Sigmoid colon (tissue), 7 donors: ENCODE results near the gene PBLD. TPM values are rescaled to one million over a fixed set of nuclear protein-coding genes. Genes with fewer than 3 reads are reported as not detected.
"Not testable (repeated sequence)": the region's sequence is repeated elsewhere in the genome, so short reads cannot be mapped to it uniquely, and the experiment has no call there.

Experiments
- DNase-seq: peaks from one replicate; pipeline ENCODE4 v3.0.0-alpha.2; 2019
- H3K27ac ChIP-seq, 4 donors: fragments of 200-600 bp; sonication (generic); one replicate each; pipeline ENCODE4 v1.5.1; 2016 to 2019; ENCODE audit warnings: mild to moderate bottlenecking in 1 of 4
- H3K27me3 ChIP-seq, 3 donors: fragments of 200-600 bp; sonication (generic); one replicate each; pipeline ENCODE4 v1.5.1; 2019; ENCODE audit warnings: mild to moderate bottlenecking in 1 of 3
- H3K36me3 ChIP-seq, 4 donors: fragments of 200-600 bp; sonication (generic); one replicate each; pipeline ENCODE4 v1.5.1; 2016 to 2019
- H3K4me1 ChIP-seq, 4 donors: fragments of 200-600 bp; sonication (generic); one replicate each; pipeline ENCODE4 v1.5.1; 2017 to 2019
- H3K4me3 ChIP-seq, 4 donors: fragments of 200-600 bp; sonication (generic); one replicate each; pipeline ENCODE4 v1.5.1; 2017 to 2019; ENCODE audit warnings: mild to moderate bottlenecking in 2 of 4, moderate library complexity in 1 of 4
- H3K9me3 ChIP-seq, 4 donors: fragments of 200-600 bp in 3 of 4; sonication (generic) in 3 of 4; one replicate each; pipeline versions ENCODE4 v1.5.1 to v1.6.1; 2013 to 2019
- EP300 ChIP-seq, 4 donors: sonication (generic); formaldehyde crosslinking; IDR thresholded peaks; one replicate each; pipeline ENCODE4 v1.6.1; 2017; ENCODE audit warnings: antibody characterized with exemption in 4 of 4
- POLR2A ChIP-seq, 2 donors: fragments of 450-650 bp; IDR thresholded peaks; one replicate each; pipeline ENCODE4 v1.6.1; 2016; ENCODE audit warnings: antibody characterized with exemption in 2 of 2, mild to moderate bottlenecking in 2 of 2, moderate library complexity in 2 of 2
- POLR2AphosphoS5 ChIP-seq, 4 donors: sonication (generic); formaldehyde crosslinking; IDR thresholded peaks; one replicate each; pipeline ENCODE4 v1.6.1; 2017; ENCODE audit warnings: antibody characterized with exemption in 4 of 4
- WGBS, 2 donors: extraction: QIAGEN DNeasy Blood & Tissue Kit; methylation state at CpG; one replicate each; pipeline ENCODE4 v1.1.7; 2013; 5-methylcytosine and 5-hydroxymethylcytosine counted together
- intact Hi-C: fragments of 100-400 bp; cut with DNase I; formaldehyde crosslinking; loops from one replicate; pipeline ENCODE4 v1.15.1; 2023
- polyA plus RNA-seq, 3 donors: library from polyadenylated mRNA; stranded (reverse); fragments of 200-250 nt; gene quantifications; one replicate each; pipeline ENCODE4 v1.2.3, GENCODE V29; 2013
- total RNA-seq, 4 donors: library from RNA; depleted of rRNA; stranded (reverse); fragments of >200 nt; gene quantifications; one replicate each; pipeline ENCODE4 v1.1.0, GENCODE V29; 2016
- TF ChIP-seq, protein P1 (sequence below), 4 experiments: fragments of 450-650 bp in 3 of 4; fragments of 200-600 bp in 1 of 4; IDR thresholded peaks; one replicate each; pipeline ENCODE4 v1.5.1; 2016 to 2019; ENCODE audit warnings: antibody characterized with exemption in 4 of 4, mild to moderate bottlenecking in 3 of 4, moderate library complexity in 2 of 4
- donor health status: healthy with polysubstance abuse.
- donor health status: Bipolar disorder and iron deficiency.
- donor health status: healthy.

The PBLD gene
- total and polyA plus RNA-seq, 7 donors: 4.6 to 83.7 (median 10.7) TPM

DNA sequence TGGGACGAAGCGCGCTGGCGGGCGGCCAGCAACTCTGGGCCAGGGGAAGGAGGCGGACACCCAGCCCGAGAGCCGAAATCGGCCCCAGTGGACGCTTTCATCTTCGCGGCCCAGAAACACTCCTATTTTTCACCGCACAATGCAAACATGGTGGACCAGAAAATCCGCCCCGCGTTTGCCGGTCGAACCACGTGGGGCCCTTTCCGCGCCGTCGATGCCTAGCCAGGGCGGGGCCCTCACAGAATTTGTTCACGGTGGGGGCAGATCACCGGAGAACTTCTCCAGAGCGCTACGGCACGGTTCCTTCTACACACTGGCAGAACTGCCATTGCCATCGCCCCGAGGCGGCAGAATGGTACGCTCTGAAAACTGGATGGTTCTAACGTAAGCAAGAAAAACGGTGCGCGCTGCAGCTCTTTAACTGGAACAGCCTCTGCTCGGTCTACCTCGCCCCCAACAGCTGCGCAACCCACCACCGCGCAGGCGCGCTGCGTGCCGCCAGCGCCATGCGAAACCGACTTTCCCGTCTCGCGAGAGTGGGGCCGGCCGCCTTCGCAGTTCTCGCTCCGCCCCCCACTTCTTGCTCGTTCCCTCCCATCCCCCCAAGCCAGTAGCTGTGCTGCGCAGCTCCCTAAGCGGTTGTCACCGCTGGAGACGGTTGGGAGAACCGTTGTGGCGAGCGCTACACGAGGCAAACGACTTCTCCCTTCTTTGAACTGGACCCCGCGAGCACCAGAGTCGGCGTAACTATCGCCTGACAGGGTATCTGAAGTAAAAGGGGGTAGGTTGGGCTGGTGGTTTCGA, 1.1 kb downstream of the PBLD start, which contains the start of gene HNRNPH3:
Gene HNRNPH3, plus strand, starts transcription at position 610 of the 804 bp plus-strand sequence. CDS start 5,158 bp downstream, outside the sequence.
- WGBS, 2 donors: 0% methylated on average over 73 of the region's 73 CpGs
- intact Hi-C loops: loop anchor here (1.0 to 10.0 kb wide), 6 partner anchors 73 to 481 kb away; partner anchors contain the start of genes HERC4 and RUFY2
- Histone ChIP-seq H3K27me3 (no peaks in the 10 kb centered on the region), H3K4me1 (peaks cover 0 to 53% (median 47%) of the 10 kb centered on the region in 4 donors), H3K27ac (peak within 1 kb of the TSS; percentile 91 to 100 (median 98)), H3K4me3 (peak within 1 kb of the TSS; percentile 72 to 98 (median 87)), H3K36me3 (no peaks in the 10 kb centered on the region), H3K9me3 (no peaks in the 10 kb centered on the region)
- peak; percentile 99 for DNase-seq
- TF ChIP-seq POLR2AphosphoS5 (IDR thresholded peaks at IDR 0.05): peak; percentile 100
- TF ChIP-seq, protein P1, sequence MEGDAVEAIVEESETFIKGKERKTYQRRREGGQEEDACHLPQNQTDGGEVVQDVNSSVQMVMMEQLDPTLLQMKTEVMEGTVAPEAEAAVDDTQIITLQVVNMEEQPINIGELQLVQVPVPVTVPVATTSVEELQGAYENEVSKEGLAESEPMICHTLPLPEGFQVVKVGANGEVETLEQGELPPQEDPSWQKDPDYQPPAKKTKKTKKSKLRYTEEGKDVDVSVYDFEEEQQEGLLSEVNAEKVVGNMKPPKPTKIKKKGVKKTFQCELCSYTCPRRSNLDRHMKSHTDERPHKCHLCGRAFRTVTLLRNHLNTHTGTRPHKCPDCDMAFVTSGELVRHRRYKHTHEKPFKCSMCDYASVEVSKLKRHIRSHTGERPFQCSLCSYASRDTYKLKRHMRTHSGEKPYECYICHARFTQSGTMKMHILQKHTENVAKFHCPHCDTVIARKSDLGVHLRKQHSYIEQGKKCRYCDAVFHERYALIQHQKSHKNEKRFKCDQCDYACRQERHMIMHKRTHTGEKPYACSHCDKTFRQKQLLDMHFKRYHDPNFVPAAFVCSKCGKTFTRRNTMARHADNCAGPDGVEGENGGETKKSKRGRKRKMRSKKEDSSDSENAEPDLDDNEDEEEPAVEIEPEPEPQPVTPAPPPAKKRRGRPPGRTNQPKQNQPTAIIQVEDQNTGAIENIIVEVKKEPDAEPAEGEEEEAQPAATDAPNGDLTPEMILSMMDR (IDR thresholded peaks at IDR 0.05): no peak
- TF ChIP-seq POLR2A (IDR thresholded peaks at IDR 0.05): peak; percentile 99
- TF ChIP-seq EP300 (IDR thresholded peaks at IDR 0.05): peak in 1 of 4 donors; percentile 25

GRCh38 chr10:68330852-68331454, 1.8 kb downstream of the PBLD start:
- WGBS, 2 donors: 31 to 34% methylated on average over 29 of the region's 29 CpGs
- no peaks in the 10 kb centered on the region for H3K36me3 ChIP-seq
- H3K27ac ChIP-seq: peak overlapping the region; percentile 91 to 100 (median 98)
- no peaks in the 10 kb centered on the region for H3K9me3 ChIP-seq
- peaks cover 0 to 46% (median 40%) of the 10 kb centered on the region in 4 donors for H3K4me1 ChIP-seq
- no peak for TF ChIP-seq POLR2AphosphoS5 (IDR thresholded peaks at IDR 0.05)
- TF ChIP-seq POLR2A (IDR thresholded peaks at IDR 0.05): no peak
- TF ChIP-seq EP300 (IDR thresholded peaks at IDR 0.05): no peak
- TF ChIP-seq, protein P1 (IDR thresholded peaks at IDR 0.05): no peak
- H3K4me3 ChIP-seq: peak overlapping the region; percentile 72 to 98 (median 87)
- no peaks in the 10 kb centered on the region for H3K27me3 ChIP-seq
- intact Hi-C loops: loop anchor here (5.0 to 10.0 kb wide), 2 partner anchors 74 to 119 kb away; partner anchors contain the start of gene RUFY2
- DNase-seq: peak; percentile 77

DNA sequence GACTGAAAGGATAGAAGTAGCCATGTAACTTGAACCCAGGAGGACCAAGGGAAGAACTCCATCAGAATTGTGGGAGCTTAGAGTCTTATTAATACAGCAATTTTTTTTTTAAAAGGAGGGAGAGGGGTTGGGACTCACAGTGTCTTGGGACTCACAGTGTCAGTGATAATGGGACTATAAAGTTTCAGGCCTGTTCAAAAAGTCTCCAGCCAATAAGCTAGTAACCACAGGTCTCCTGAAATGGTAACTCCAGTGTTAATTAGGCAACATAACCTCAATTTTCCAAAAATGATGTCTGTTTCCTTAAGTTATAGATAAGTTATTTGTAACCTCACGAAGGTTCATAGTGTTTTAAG, 3.2 kb downstream of the PBLD start:
- intact Hi-C loops: no loop called here
- peak overlapping the region; percentile 59 to 100 (median 98) for H3K27ac ChIP-seq

DNA sequence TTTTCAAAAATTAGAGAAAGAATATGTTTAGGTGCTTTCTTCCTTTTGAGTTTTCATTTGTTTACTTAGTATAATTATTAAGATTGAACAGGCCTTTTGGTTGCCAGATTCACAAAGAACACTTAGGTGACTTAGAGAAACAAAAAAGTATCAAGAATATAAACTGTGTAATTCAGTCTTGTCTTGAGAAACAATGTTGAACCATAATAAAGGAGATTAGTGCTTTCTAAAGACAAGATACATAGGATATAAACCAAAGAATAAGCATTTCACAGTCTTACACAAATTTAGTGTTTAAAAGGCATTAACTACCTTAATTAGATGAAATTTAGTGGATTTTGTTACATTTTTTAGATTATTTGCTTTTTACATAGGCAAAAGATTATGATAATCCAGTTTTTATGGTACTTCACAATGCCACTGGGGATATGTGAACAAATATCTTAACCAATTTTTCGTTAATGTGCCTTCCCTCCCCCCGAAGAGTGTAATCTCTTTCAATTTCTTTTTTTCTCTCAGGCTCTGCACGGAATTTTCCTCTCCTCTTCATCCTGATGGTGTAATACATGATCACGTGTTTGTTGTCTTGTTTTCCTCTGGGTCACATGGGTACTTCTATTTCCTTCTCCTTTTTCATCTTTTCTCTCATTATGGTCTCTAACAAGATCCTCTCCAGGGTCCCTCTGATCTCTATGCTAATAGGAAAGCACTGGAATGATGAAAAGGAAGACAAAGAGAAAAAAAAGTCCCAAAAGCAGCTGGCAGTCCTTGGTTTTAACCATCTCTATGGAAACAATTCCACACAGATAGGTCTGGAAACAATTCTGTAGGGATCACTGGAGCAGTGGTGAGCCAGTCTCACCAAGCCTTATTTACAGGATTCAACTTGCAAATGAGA, 4.6 kb downstream of the PBLD start:
- WGBS, 2 donors: 7 to 11% methylated on average over 4 of the region's 4 CpGs
- intact Hi-C loops: no loop called here
- Histone ChIP-seq H3K27me3 (no peaks in the 10 kb centered on the region), H3K36me3 (no peaks in the 10 kb centered on the region), H3K9me3 (no peaks in the 10 kb centered on the region), H3K4me1 (peaks cover 0 to 25% (median 19%) of the 10 kb centered on the region in 4 donors), H3K4me3 (peak overlapping the region in 1 of 4 donors; percentile 19), H3K27ac (peak overlapping the region; percentile 59 to 100 (median 98))
- TF ChIP-seq, protein P1 (IDR thresholded peaks at IDR 0.05): no peak
- TF ChIP-seq POLR2AphosphoS5 (IDR thresholded peaks at IDR 0.05): peak in 1 of 4 donors; percentile 45
- no peak for DNase-seq

More for the DNA sequence above, 3.2 kb downstream of the PBLD start:
- Histone ChIP-seq H3K27me3 (no peaks in the 10 kb centered on the region), H3K36me3 (no peaks in the 10 kb centered on the region), H3K4me3 (no peak overlapping the region), H3K4me1 (peaks cover 0 to 31% (median 26%) of the 10 kb centered on the region in 4 donors), H3K9me3 (no peaks in the 10 kb centered on the region)
- no peak for DNase-seq
- WGBS, 2 donors: 93 to 95% methylated on average over 1 of the region's 1 CpG
- TF ChIP-seq EP300 (IDR thresholded peaks at IDR 0.05) (no peak), POLR2AphosphoS5 (IDR thresholded peaks at IDR 0.05) (no peak)
- TF ChIP-seq, protein P1 (IDR thresholded peaks at IDR 0.05): no peak

- H3K27me3 ChIP-seq, H3K9me3 ChIP-seq, DNase-seq, H3K4me3 ChIP-seq, H3K27ac ChIP-seq, intact Hi-C loops, H3K36me3 ChIP-seq: not testable (repeated sequence)
- H3K4me1 ChIP-seq: peaks cover 0 to 15% (median 10%) of the 10 kb centered on the region in 4 donors
- WGBS, 2 donors: 89 to 92% methylated on average over 4 of the region's 4 CpGs
Observed at GRCh38 chr10:68324396-68324795, 8.3 kb downstream of the PBLD start.
